Measurements from ENCODE around the gene RAP1GAP2. TPM values are rescaled to one million over a fixed set of nuclear protein-coding genes. Genes with fewer than 3 reads are reported as not detected.
A peak's percentile ranks its signal among the peaks of the same experiment; 100 is the strongest.

Gene RAP1GAP2
- total and polyA plus RNA-seq, 2 of the 8 experiments (the other 6 are each of a cell fraction or from before 2014, with no cell fraction given): 24.0 to 63.8 TPM

GRCh38 chr17:2822358-2822757 is 26.1 kb downstream of the RAP1GAP2 start:
- H2BK15ac ChIP-seq (ENCODE audit: low read length): no peak overlapping the region
- no peak overlapping the region; the same call in 1 of the 2 replicates for H2BK20ac ChIP-seq (ENCODE audit: low read length)
- ChIA-PET POLR2A (ENCODE audit: partially characterized antibody) (no interaction called here), CTCF (ENCODE audit: partially characterized antibody) (interaction anchor here (0.7 to 2.1 kb wide), 5 partner anchors 11 to 1215 kb away, joined by 3 to 7 read pairs (median 4); no protein-coding TSS in a partner anchor)
- no peak overlapping the region for H3K18ac ChIP-seq (ENCODE audit: extremely low read depth, low read length)
- 0 out of 2 replicates have a peak overlapping the region, but pooled peaks have one; percentile 4 for H2BK12ac ChIP-seq (ENCODE audit: low read depth, low read length)
- DNase-seq (ENCODE audit: low read depth in 1 of 2, low spot score in 2 of 2) (no peak), FAIRE-seq (no peak)
- H3K27me3 ChIP-seq (replicated peaks in 1 of 4; ENCODE audit: control insufficient read depth in 3 of 4, extremely low read depth in 1 of 4, insufficient read depth in 3 of 4, low read length in 3 of 4): no peaks in the 10 kb centered on the region
- WGBS, 2 experiments (ENCODE audit: extremely low coverage in 1 of 2, insufficient coverage in 1 of 2, insufficient read length in 1 of 2, insufficient replicate concordance in 2 of 2, low coverage in 1 of 2, low lambda C conversion rate in 2 of 2, missing lambda C conversion rate in 1 of 2): 97% methylated on average over 6 of the region's 7 CpGs; no CpG with 5 or more reads in 1 of the 2 experiments
- no peak overlapping the region for H4K91ac ChIP-seq (replicated peaks; ENCODE audit: insufficient read length, low read length)
- H3K9ac ChIP-seq (replicated peaks in 1 of 4; ENCODE audit: extremely low read depth in 1 of 4, low read depth in 3 of 4, low read length in 3 of 4): no peak overlapping the region
- no peak for TF ChIP-seq MAX (IDR thresholded peaks at IDR 0.05)
- TF ChIP-seq TAF7 (optimal IDR thresholded peaks at IDR 0.05; ENCODE audit: borderline replicate concordance, low read depth, low read length): no peak
- TF ChIP-seq KDM5A (IDR thresholded peaks at IDR 0.05; ENCODE audit: low read length): no peak
- no peak overlapping the region for H3K4ac ChIP-seq (replicated peaks; ENCODE audit: insufficient read length, low read depth, low read length)
- no peak overlapping the region for H3K56ac ChIP-seq (replicated peaks; ENCODE audit: insufficient read length, low read depth, low read length)
- H3K79me1 ChIP-seq (ENCODE audit: low read depth, low read length): no peaks in the 10 kb centered on the region
- H3K9me3 ChIP-seq (ENCODE audit: insufficient read depth in 2 of 2, low read depth in 1 of 2, low read length in 1 of 2): no peaks in the 10 kb centered on the region
- no peak overlapping the region for H2BK5ac ChIP-seq (ENCODE audit: low read depth, low read length)
- no peak overlapping the region for H3K27ac ChIP-seq (ENCODE audit: low read depth, low read length)
- no peaks in the 10 kb centered on the region for H3K36me3 ChIP-seq (ENCODE audit: control insufficient read depth in 2 of 4, insufficient read depth in 4 of 4, low read length in 3 of 4)
- H4K5ac ChIP-seq (ENCODE audit: insufficient read length, low read depth, low read length): no peak overlapping the region
- peaks cover 0 to 2% (median 0%) of the 10 kb centered on the region in 4 experiments; a peak in 1 of 7 replicates for H3K4me1 ChIP-seq (replicated peaks in 1 of 4; ENCODE audit: control insufficient read depth in 3 of 4, insufficient read depth in 4 of 4, low read length in 3 of 4)
- H3K4me2 ChIP-seq (ENCODE audit: insufficient read depth in 1 of 2, low read depth in 2 of 2, low read length in 2 of 2): no peak overlapping the region
- H2AK5ac ChIP-seq (ENCODE audit: low read depth, low read length): no peak overlapping the region
- H3K14ac ChIP-seq (ENCODE audit: insufficient read length): no peak overlapping the region
- H4K8ac ChIP-seq (ENCODE audit: extremely low read depth, insufficient read depth, low read length): no peak overlapping the region
- H3K23me2 ChIP-seq (ENCODE audit: low read depth, low read length): no peaks in the 10 kb centered on the region
- no peaks in the 10 kb centered on the region for H4K20me1 ChIP-seq (replicated peaks in 1 of 2; ENCODE audit: control insufficient read depth in 1 of 2, insufficient read depth in 2 of 2, low read length in 2 of 2)
- H2BK120ac ChIP-seq (replicated peaks; ENCODE audit: low read depth, low read length): no peak overlapping the region
- H3K23ac ChIP-seq (ENCODE audit: insufficient read length): no peak overlapping the region
- no peak overlapping the region for H2AFZ ChIP-seq (ENCODE audit: low read length)
- no peaks in the 10 kb centered on the region for H3K79me2 ChIP-seq (ENCODE audit: control insufficient read depth in 1 of 2, insufficient read depth in 2 of 2, low read length in 2 of 2)
- no peak overlapping the region for H3K4me3 ChIP-seq (ENCODE audit: extremely low read depth in 1 of 4, insufficient read depth in 2 of 4, low read depth in 3 of 4, low read length in 4 of 4)
